Thyroid gland (tissue), 4 donors: Measurements from ENCODE around the gene RTN1. TPM values are rescaled to one million over a fixed set of nuclear protein-coding genes. Genes with fewer than 3 reads are reported as not detected.

Source experiments
- DNase-seq, 2 donors: peaks; one replicate each; pipeline ENCODE4 v3.0.0-alpha.2; 2019
- H3K27ac ChIP-seq, 3 donors: fragments of 200-600 bp; sonication (generic); 1 replicate in 2 of 3; 2 replicates in 1 of 3; pipeline ENCODE4 v1.5.1; 2016 to 2019; ENCODE audit warnings: mild to moderate bottlenecking in 1 of 3, moderate library complexity in 1 of 3
- H3K27me3 ChIP-seq: fragments of 200-600 bp; sonication (generic); one replicate; pipeline ENCODE4 v1.5.1; 2019
- H3K36me3 ChIP-seq, 2 donors: fragments of 200-600 bp; sonication (generic); one replicate each; pipeline ENCODE4 v1.5.1; 2016 to 2019
- H3K4me1 ChIP-seq, 2 donors: fragments of 200-600 bp; sonication (generic); one replicate each; pipeline ENCODE4 v1.5.1; 2017 to 2019
- H3K4me3 ChIP-seq, 3 donors: fragments of 200-600 bp; sonication (generic); replicated peaks in 1 of 3; 1 replicate in 2 of 3; 2 replicates in 1 of 3; pipeline ENCODE4 v1.5.1; 2016; ENCODE audit warnings: mild to moderate bottlenecking in 1 of 3
- H3K9me3 ChIP-seq: fragments of 200-600 bp; sonication (generic); one replicate; pipeline ENCODE4 v1.5.1; 2017
- CTCF ChIP-seq, 6 experiments: fragments of 200-600 bp in 3 of 6; fragments of 450-650 bp in 3 of 6; sonication (generic) in 3 of 6; IDR thresholded peaks; one replicate each; pipeline ENCODE4 v1.5.1; 2016 to 2019; ENCODE audit warnings: antibody characterized with exemption in 6 of 6, mild to moderate bottlenecking in 2 of 6, inconsistent platforms in 1 of 6, moderate library complexity in 1 of 6
- POLR2A ChIP-seq, 2 donors: fragments of 450-650 bp; IDR thresholded peaks; one replicate each; pipeline ENCODE4 v1.6.1; 2017; ENCODE audit warnings: antibody characterized with exemption in 2 of 2, mild to moderate bottlenecking in 2 of 2, moderate library complexity in 1 of 2
- WGBS, 2 donors: methylation state at CpG; one replicate each; pipeline ENCODE4 v1.1.5; 2017; 5-methylcytosine and 5-hydroxymethylcytosine counted together
- intact Hi-C: fragments of 100-400 bp; cut with DNase I; formaldehyde crosslinking; loops from one replicate; pipeline ENCODE4 v1.15.1; 2023
- total RNA-seq, 4 donors: library from RNA; depleted of rRNA; stranded (reverse); fragments of >200 nt; gene quantifications; one replicate each; pipeline ENCODE4 v1.2.3, GENCODE V29; 2016

Gene RTN1
- total RNA-seq, 4 donors from 2014 or later, result 3.8 to 20.8 (median 9.6) TPM

GRCh38 chr14:59869381-59870255 is 958 bp downstream of the RTN1 start:
- Histone ChIP-seq H3K27ac (no peak overlapping the region), H3K4me1 (peaks cover 10 to 15% of the 10 kb centered on the region in 2 donors), H3K9me3 (no peaks in the 10 kb centered on the region), H3K4me3 (peak overlapping the region in 2 of 3 donors; percentile 40 to 56), H3K27me3 (no peaks in the 10 kb centered on the region), H3K36me3 (no peaks in the 10 kb centered on the region)
- peak; percentile 3 to 8 for DNase-seq
- WGBS, 2 donors, result 8% methylated on average over 23 to 38 of the region's 44 CpGs
- intact Hi-C loops, result no loop called here
- TF ChIP-seq CTCF (IDR thresholded peaks at IDR 0.05), result no peak
- no peak for TF ChIP-seq POLR2A (IDR thresholded peaks at IDR 0.05)

- no peak for DNase-seq
- Histone ChIP-seq H3K4me3 (no peak overlapping the region), H3K27me3 (no peaks in the 10 kb centered on the region), H3K9me3 (no peaks in the 10 kb centered on the region), H3K36me3 (no peaks in the 10 kb centered on the region), H3K4me1 (peaks cover 10 to 15% of the 10 kb centered on the region in 2 donors), H3K27ac (no peak overlapping the region)
- TF ChIP-seq POLR2A (IDR thresholded peaks at IDR 0.05), result no peak
- TF ChIP-seq CTCF (IDR thresholded peaks at IDR 0.05), result no peak
- intact Hi-C loops, result no loop called here
- WGBS, 2 donors, result 66% methylated on average over 3 of the region's 3 CpGs
Measured at GRCh38 chr14:59868021-59868420, 2.6 kb downstream of the RTN1 start.

GRCh38 chr14:59863806-59864525 is 6.6 kb downstream of the RTN1 start:
- no peak for TF ChIP-seq CTCF (IDR thresholded peaks at IDR 0.05)
- TF ChIP-seq POLR2A (IDR thresholded peaks at IDR 0.05), result no peak

GRCh38 chr14:59857328-59857727 is 13.2 kb downstream of the RTN1 start:
- H3K36me3 ChIP-seq, result no peaks in the 10 kb centered on the region
- WGBS, 2 donors, result 78 to 84% methylated on average over 2 of the region's 2 CpGs
- H3K27me3 ChIP-seq, result no peaks in the 10 kb centered on the region
- DNase-seq, result no peak
- TF ChIP-seq CTCF (IDR thresholded peaks at IDR 0.05) (no peak), POLR2A (IDR thresholded peaks at IDR 0.05) (no peak)
- no peak overlapping the region for H3K4me3 ChIP-seq
- H3K27ac ChIP-seq, result no peak overlapping the region
- H3K9me3 ChIP-seq, result no peaks in the 10 kb centered on the region
- no peaks in the 10 kb centered on the region for H3K4me1 ChIP-seq
- intact Hi-C loops, result no loop called here

More at GRCh38 chr14:59863806-59864525, 6.6 kb downstream of the RTN1 start:
- no peak overlapping the region for H3K4me3 ChIP-seq
- WGBS, 2 donors, result 84 to 91% methylated on average over 2 of the region's 2 CpGs
- no peak for DNase-seq
- no peaks in the 10 kb centered on the region for H3K27me3 ChIP-seq
- no peaks in the 10 kb centered on the region for H3K4me1 ChIP-seq
- no peak overlapping the region for H3K27ac ChIP-seq
- intact Hi-C loops, result no loop called here
- no peaks in the 10 kb centered on the region for H3K36me3 ChIP-seq
- H3K9me3 ChIP-seq, result no peaks in the 10 kb centered on the region

- Histone ChIP-seq H3K36me3 (no peaks in the 10 kb centered on the region), H3K4me1 (no peaks in the 10 kb centered on the region), H3K27me3 (no peaks in the 10 kb centered on the region), H3K27ac (no peak overlapping the region), H3K4me3 (no peak overlapping the region), H3K9me3 (no peaks in the 10 kb centered on the region)
- TF ChIP-seq CTCF (IDR thresholded peaks at IDR 0.05) (no peak), POLR2A (IDR thresholded peaks at IDR 0.05) (no peak)
- intact Hi-C loops, result no loop called here
- DNase-seq, result no peak
- WGBS, 2 donors, result 70 to 72% methylated on average over 2 of the region's 2 CpGs
Measured at GRCh38 chr14:59852350-59852749, 18.2 kb downstream of the RTN1 start.
